ENCODE results near the gene LARGE1.
"Not testable (repeated sequence)": the region's sequence is repeated elsewhere in the genome, so short reads cannot be mapped to it uniquely, and the experiment has no call there.

The LARGE1 gene

DNA sequence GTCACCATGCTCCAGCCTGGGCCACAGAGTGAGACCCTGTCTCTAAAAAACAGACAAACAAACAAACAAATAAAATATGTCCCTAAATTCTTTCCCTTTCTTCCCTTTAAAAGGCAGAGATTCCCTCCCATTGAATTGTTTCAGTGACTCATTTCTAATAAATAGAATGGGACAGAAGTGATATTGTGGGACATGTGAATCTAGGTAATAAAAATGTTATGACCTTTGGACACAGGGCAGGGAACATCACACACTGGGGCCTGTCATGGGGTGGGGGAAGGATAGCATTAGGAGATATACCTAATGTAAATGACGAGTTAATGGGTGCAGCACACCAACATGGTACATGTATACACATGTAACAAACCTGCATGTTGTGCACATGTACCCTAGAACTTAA lies 459.0 kb downstream of the LARGE1 start:
- not testable (repeated sequence) for DNase-seq

DNA sequence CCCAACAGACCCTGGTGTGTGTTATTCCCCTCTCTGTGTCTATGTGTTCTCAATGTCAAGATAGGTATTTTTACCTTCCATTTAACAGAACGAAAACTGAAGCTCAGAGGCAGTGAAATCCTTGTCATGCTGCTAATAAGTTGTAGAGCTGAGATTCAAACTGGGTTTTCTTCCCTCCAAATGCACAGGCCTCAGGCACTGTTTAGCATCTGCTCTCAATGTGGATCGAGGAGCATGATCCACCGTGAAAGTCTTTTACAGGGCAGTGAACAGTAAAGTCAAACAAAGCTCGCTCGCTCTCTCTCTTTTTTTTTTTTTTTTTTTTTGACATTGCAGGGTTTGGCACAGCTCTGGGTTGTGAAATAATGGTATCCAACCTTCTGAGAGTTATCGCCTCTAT lies 461.1 kb downstream of the LARGE1 start:
- no peak for DNase-seq

DNA sequence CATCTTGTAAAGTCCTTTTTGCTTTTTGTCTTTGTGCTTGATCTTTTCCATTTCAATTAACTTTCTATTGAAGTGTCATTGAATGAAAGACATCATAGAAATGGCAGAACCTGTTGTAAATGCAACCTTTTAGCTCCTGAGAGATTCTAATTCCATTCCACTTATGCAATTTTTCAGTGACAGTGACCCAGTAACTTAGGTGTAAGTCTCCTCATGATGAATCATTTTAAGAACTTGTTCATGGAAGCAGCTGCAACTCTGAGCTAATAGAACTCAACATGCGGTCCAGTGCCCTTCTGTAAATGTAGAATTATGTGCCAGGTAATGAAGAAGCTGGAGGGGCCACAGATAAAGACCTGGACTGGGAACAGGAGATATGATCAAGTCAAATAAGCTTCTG lies 463.8 kb downstream of the LARGE1 start:
- DNase-seq, result no peak

DNA sequence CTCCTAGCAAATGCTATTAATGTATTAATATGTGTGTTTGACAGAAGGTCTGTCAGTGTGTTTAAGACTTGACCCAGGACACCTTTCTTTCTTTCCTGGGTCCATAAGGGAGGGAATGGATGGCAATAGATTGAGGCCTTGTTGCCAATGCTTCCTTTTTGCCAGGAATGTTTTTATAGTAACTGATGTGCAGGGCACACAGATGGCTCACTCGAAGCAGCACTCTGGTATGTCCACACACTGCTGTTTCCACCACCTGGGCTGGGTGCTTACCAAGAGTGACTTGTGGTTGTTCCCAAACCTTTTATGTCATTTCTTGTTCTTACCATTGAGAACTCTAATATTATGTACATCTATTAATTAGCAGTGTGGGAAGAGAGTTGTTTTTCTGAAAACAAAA lies 465.2 kb downstream of the LARGE1 start:
- no peak for DNase-seq

DNA sequence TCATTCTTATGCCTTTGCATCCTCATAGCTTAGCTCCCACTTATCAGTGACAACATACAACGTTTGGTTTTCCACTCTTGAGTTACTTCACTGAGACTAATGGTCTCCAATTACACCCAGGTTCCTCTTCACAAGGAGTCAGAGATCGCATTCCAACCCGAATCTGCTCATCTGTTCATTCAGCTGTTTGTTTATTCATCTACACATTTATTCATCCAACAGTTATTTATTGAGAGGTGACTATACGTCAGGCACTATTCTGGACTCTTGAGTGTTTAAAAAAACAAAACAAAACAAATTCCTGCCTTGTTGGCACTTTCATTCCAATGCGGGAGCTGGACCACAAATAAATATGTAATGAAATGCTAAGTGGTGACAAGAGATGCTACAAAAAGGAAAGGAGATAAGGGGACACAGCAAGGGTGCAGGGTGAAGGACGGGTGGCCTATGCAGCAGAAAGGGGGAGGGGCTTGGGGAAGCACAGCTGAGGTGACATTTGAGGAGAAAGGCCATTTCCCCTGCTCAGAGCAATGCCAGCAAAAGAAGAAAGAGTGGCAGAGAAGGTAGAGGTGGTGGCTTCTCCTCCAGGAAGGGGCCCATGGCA lies 468.3 kb downstream of the LARGE1 start:
- no peak for DNase-seq

DNA sequence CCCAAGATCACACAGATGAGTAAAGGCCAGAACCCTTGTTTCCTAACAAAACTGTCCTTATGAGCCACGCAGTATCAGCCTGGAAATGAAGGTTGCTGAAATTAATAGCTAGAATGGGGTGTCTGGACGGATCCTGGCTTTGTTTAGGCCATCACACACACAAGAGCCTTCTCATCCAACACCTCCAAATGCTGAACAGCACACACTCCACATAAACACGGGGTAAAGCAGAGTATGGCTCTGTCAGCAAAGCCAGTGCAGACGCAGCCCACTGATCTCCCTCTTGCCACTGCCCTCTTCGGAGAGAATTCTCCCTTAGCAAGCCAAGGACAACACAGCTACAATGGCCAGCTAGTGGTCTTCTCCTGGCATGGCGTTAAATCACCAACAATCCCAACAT lies 469.5 kb downstream of the LARGE1 start:
- DNase-seq, result no peak

DNA sequence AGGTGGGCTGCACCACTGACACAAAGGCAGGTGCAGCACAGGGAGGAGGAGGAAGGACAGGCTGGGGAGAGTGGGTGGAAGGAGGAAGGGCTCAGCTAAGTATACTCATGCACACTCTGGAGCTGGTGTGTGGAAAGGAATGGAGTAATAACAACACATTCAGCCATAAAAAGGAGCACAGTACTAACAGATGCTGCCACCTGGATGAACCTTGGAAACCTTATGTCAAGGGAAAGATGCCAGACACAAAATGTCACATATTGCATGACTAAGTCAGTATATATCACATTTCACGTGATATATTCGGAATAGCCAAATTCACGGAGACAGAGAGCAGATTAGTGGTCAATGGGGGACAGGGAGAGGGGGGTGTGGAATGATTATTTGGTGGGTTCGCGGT lies 472.5 kb downstream of the LARGE1 start:
- DNase-seq, result no peak

DNA sequence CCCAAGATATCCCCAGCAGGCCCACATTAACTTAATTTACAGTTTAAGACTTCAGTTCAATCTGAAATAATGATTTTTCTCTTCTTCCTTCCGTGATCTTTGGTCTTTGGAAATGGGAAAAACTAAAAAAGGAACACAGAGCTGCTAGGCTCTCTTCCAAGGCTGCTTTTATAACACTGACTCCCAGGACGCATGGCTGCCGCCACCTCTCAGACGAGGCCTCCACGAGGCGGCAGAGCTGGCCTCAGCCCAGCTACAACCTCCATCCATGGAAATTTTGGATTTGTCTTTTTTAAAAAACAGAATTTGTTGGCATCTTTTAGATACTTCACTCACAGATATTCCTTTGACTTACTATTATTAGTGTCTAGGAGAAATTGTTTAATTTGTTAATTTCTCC lies 476.6 kb downstream of the LARGE1 start:
- DNase-seq, result no peak

DNA sequence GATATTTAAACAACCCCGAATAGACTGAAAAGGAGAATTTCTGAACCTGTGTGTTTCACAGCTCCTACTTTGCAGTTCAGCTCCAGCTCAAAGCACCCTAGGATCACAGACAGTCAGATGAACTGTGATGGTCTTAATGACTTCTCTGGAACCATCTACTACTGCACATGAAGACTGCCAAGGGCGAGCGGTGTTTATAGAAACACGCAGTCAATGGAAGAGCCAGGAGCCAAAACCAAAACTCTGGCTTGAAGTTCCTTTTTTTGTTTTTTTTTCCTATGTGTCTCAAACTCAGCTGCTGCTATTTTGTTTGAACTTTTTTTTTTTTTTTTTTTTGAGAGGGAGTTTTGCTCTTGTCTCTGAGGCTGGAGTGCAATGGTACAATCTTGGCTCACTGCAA lies 479.5 kb downstream of the LARGE1 start:
- no peak for DNase-seq

DNA sequence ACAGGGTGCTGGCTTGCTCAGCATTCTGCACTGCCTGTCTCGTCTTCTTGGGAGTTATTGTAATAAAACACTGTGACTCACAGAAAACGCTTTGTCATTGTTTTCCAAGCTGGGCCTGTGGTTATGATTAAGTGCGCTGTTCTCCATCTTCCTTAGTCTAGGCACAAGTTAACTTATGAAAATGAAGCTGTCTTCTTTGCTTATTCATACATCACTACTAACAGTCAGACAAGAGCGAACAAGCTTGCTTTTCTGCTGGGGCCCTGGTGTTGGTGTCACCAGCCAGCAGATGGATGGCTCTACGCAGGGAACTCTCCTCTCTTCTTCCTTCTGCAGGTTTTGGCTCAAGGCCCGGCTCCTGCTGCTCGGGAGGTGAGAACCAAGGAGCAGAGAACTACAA lies 482.0 kb downstream of the LARGE1 start:
- no peak for DNase-seq

DNA sequence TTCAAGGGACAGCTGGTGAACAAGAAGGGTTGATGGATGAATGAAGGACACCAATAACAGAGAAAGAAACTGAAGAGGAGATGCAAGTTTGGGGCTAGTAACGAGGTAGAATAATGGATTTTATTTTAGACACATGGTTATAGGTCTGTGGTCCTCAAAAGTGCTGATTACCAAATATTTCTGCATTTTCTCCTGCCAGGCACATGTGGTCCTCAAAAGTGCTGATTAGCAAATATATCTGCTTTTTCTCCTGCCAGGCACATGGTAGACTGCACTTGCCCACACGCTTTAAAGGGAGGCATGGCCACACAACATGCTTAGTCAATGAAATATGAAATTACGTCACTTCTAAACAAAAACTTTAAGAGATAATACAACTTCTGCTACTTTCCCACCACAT lies 489.0 kb downstream of the LARGE1 start:
- DNase-seq, result no peak

DNA sequence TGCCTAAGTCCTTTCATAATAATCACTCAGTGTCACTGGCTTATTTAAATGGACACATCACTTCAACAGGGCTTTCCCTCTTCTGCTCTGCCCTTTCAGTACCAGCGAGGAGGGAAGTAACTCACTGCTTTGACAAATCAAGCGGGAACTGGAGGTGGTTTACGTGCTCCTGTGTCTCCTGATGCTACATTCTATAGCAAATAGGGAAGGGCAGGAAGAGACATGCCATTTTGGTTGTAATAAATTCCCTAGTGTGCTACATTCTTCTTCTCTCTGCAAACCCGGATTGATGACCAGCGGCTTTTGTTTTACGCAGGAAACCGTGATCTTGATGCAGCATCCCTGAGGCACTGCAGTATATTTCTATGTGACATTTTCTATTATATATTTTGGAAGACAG lies 491.0 kb downstream of the LARGE1 start:
- DNase-seq, result no peak

DNA sequence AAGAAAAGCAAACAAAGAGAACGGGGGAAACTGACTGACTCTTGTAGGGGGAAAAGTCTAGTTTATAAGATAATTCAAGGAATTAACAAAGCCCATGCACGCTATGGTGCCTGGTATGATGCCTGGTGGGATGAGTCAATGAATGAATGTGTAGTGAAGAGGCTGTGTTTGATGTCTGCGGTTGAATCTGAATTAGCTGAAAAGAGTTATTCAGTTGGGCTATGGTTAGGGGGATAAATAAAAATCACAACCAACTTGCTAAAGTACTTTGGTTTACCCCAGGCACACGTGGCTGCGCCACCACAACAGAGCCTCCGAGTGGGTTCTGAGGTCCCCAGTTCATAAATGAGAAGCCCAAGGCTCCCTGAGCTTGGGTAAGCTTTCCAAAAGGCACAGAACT lies 492.8 kb downstream of the LARGE1 start:
- DNase-seq, result no peak

DNA sequence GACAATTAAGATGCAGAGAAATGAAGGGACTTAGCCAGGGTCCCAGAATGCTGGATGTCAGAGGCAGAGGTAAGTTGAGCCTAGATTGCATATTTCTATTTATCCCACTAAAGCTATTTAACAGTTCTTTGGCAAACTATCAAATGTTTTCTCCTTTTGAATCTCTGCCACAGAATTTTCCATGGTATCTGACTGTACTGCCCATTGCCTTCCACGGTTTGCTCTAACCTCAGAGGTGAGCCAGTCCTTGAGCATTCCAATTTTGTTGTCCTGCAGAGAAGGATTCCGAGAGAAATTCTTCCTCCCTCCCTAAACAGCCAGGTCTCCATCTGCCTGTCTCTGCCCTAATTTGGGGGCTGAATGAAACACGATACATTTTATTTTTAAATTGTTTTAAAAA lies 493.8 kb downstream of the LARGE1 start:
- no peak for DNase-seq

DNA sequence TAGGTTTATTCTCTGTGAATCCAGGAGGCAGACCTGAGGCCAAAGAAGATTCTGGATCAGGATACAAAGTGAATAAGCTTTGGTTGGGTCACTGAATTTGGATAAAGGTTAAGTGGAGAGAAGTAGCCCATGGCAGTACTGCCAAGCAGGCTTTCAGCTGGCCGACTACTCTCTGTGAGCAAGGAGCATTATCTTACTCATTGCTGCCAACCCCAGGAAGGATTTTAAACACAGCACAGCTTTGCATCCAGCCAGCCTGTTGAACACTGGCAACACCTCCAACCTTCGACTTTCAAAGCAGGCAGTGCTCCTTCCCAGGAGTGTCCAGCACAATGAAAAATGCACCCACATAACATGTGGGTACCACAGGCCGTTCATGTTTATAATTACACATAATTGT lies 498.4 kb downstream of the LARGE1 start:
- DNase-seq, result no peak

DNA sequence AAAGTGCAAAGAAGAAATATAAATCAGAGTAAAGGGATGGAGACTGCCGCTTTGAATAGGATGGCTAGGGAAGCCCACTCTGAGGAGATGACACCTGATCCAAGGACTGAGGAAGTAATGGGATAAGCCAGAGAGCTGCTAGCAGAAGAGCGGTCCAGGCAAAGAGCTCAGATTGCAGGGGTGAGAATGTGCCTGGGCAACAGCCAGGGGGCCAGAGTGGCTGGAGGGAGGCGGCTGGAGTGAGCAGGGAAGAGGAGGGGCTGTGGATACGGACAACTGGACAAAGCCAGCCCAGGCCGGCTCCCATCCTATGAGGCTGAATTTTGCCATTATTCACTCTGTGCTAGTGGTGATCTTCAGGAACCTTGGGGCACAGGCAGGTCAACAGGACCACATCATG lies 501.8 kb downstream of the LARGE1 start:
- DNase-seq, result no peak

DNA sequence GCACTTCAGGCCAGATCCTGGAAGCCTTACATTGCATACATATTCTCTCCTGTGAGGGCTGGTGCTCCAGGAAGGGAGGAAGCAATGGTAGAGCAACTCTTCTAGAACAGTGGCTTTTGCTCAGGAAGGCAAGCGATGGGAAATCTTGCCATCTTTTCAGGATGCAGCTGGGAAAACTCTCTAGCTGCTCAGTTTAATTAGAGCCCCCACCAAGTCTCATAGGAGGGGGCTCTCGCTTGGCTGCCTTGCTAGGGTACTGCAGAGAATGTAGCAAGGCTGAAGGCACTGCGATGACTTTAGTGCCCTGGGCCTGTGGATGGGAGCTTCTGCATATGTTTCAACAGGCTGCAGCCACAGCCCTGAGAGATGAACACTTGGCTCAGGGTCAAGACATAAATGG lies 504.9 kb downstream of the LARGE1 start:
- no peak for DNase-seq

DNA sequence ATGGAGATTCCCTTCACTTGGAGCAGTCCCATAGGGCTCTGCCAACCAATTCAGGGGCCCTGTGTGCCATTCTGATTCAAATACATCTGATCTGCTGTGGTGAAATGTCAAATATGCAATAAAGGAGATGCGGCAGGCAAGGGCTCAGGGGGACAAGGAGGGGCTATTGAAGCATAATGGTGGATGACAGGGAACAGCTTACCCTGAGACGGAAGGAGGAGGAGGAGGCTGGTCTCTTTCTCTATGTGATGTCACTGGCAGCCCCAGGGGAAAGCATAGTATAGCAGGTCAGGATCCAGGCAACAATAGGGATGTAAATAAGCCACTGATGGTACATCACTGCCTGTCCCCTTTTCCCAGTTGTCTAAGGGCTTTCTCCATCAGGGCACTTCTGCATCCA lies 511.2 kb downstream of the LARGE1 start:
- no peak for DNase-seq

DNA sequence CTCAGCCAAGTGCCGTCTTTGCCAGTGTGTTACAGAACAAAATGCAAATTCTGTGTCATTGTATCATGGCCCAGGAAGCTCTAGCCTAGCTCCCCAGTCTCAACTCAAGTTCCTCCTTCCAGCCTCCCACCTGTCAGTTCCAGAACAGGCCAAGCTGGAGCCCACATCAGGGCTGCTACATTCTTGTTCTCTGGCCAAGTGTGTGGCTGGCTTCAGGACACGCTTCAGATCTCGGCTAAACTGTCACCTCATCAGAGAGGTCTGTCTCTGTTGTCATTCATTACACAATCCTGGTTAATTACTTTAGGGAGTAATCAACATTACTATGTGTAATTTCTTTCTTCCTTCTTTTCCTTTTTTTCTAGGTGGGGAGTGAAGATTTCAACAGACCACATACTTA lies 515.1 kb downstream of the LARGE1 start:
- no peak for DNase-seq

DNA sequence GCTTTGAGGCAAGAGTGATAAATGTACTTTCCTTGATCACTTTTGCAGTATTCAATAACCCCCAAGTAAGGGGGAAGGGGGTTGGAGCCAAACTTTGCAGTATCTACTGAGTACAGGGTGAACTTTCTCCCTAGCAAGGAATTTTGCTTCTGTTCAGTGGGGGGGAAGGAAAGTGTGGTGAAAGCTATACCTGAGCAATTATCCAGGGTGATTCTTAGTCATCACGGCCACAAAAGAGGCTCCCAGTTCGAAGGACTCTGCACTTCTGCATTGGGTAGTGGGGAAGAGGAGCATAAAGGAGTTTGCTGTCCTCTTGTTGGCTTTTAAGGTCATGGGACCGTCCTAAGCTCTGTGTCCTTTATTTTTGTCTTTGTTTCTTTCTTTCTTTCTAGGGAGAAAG lies 515.6 kb downstream of the LARGE1 start:
- no peak for DNase-seq

DNA sequence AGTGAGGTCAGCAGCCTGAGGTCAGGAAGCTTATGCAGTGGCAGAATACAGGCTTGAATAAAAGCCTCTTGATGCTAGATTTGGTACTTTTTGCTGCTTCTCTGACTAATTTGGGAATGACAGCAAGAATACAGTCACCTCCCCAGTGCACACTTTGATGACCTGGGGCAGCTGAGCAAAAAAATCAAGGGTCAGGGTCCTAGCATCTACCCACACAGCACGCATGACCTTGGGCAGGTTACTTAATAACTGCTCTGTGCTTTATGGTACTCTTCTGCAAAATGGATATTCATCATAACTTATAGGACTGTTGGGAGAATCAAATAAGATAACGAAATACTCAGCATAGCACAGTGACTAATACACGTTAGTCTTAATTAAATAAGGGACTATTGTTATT lies 518.0 kb downstream of the LARGE1 start:
- no peak for DNase-seq

DNA sequence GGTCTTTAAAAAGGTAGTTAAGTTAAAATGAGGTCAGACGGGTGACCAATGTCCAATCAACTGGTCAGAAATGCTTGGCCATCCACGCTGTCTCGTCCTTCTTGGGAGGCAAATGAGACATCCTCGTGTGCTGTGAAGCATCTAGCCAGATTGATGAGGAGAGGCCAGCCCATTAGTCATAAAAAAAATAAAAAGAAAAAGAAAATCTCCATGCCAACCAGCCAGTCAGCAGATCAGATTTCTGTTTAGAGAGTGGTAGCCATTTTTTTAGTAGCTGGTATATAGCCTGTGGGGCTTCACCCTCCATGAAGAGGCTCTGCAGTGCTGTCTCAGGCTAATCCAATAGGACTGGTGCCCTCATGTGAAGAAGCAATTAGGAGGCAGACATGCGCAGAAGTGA lies 519.0 kb downstream of the LARGE1 start:
- DNase-seq, result no peak

DNA sequence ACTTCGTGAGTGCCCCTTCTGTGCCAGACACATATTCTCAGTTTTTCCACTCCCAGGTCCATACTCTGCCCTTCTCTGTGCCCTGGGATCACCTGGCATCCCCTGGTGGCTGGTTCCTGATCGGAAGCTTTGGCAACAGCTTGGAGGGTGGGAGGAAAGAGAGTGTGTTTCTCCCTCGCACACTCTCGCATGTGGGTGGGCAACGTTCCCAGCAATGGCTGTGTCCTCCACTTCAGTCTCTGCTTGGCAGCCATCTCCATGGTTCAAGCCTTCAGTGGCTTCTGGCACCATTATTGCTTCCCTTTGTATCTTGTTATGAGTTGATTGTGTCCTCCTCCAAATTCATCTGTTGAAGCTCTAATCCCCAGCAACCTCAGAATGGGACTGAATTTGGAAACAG lies 519.4 kb downstream of the LARGE1 start:
- no peak for DNase-seq

DNA sequence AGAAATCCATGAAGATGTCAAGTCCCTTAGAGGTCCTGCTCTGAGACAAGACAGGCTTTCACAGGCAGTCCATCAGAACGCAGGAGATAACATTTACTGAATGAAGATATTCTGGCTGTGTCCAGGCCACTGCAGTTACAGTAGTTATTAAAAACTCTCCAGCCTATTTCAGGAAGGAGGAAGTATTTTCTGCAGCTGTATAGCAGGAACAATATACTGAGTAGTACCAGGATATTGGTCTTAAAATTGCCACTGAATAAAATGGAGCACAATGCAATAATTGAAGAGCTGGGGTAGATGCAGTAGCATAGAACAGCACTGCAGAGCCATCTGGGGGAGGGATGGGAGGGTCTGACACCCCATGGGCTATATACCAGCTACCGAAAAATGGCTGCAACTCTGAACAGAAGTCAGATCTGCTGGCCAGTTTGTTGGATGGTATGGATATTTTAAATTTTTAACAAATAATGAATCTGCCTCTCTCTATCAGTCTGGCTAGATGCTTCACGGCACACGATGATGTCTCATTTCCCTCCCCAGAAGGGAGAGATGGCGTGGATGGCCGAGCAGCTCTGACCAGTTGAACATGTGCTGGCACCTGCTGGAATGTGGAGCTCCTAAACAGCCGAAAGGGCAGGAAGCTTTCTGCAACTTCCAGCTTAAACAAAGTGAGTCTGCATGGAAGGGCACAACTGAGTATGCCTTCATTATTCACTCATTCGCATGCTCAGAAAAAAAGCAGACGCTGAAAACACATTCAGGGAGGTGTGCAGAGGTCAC lies 520.0 kb downstream of the LARGE1 start:
- no peak for DNase-seq

DNA sequence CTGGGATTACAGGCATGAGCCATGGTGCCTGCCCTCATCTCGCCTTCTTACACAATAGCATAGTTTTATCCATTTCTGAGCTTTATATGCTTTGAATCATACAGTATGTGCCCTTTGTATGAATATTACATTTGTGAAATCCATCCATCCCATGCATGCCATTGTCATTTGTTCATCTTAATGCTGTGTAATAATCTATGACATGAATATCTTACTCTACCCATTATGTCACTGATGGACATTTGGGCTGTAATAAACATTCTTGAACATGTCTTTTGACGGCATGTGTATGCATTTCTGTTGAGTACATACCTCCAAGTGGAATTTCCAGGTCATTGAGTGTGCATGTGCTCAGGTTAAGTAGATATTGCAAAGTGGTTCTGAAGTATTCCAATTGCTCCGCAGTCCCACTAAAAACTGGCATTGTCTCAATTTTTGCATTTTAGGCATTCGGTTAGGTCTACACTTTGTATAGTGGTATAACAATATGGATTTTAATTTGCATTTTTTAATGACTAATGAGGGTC lies 522.8 kb downstream of the LARGE1 start:
- no peak for DNase-seq
